ENCODE results near the gene CRACDL. TPM values are rescaled to one million over a fixed set of nuclear protein-coding genes. Genes with fewer than 3 reads are reported as not detected.

CRACDL gene
- total and polyA plus RNA-seq, 2 of the 13 experiments (the other 11 are each of a cell fraction or from before 2014, with no cell fraction given) = 0.15 to 0.26 TPM

DNA sequence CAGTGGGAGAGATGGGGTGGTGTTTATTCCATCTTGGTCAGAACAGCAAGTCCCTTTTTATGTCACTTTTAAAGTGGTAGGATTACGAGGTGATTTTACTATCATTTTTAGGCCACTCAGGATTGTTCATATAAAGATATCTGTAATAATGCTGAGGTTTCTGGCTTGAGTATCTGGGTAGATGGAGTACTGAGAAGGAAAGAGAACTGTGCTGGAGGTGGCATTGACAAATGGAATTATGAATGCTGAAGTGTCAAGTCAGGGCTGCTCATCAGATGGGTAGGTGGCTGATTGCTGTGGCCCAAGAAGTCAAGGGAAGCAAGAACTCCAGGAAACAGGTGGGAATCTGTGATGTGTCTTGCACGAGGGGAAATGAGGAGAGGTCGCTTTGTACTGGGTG lies 119.7 kb downstream of the CRACDL start:
- intact Hi-C loops (cut with micrococcal nuclease; ENCODE audit: unreplicated experiment) (no loop called here), in situ Hi-C loops (cut with HindIII; ENCODE audit: extremely low pct_ligation_motif_present, low pct_unique_long_range_greater_than_20kb) (loop anchor here (5.0 kb wide), 1 partner anchor 49 kb away; no protein-coding TSS in a partner anchor)
- no peaks in the 10 kb centered on the region for H3K36me3 ChIP-seq (replicated peaks in 1 of 2; ENCODE audit: control insufficient read depth in 1 of 2, insufficient read depth in 2 of 2, low read length in 2 of 2)
- no peaks in the 10 kb centered on the region for H3K27me3 ChIP-seq (ENCODE audit: control insufficient read depth in 1 of 2, insufficient read depth in 2 of 2, low read length in 2 of 2)
- no peak overlapping the region for H3K4me2 ChIP-seq (ENCODE audit: low read depth, low read length)
- ATAC-seq = no peak
- no peak overlapping the region for H3K9ac ChIP-seq (ENCODE audit: insufficient read depth, low read depth, low read length)
- no peak overlapping the region for H3K4me3 ChIP-seq (replicated peaks in 1 of 3; ENCODE audit: insufficient read depth in 1 of 3, low read depth in 2 of 3, low read length in 3 of 3)
- CTCF ChIA-PET (ENCODE audit: low intra/inter-chr PET ratio, low total read pairs) = no interaction called here
- no peaks in the 10 kb centered on the region for H4K20me1 ChIP-seq (ENCODE audit: insufficient read depth, low read length)
- 54% methylated on average over 3 of the region's 3 CpGs for WGBS (ENCODE audit: low lambda C conversion rate)
- no peak overlapping the region for H3K27ac ChIP-seq (ENCODE audit: extremely low read length, insufficient read depth, low read length)
- H2AFZ ChIP-seq (ENCODE audit: low read length) = no peak overlapping the region
- H3K79me2 ChIP-seq (ENCODE audit: insufficient read depth, low read length) = no peaks in the 10 kb centered on the region
- H3K4me1 ChIP-seq (ENCODE audit: insufficient read depth, low read length) = peaks cover 9% of the 10 kb centered on the region
- no peak for DNase-seq (ENCODE audit: low spot score)
- BruUV-seq (replicated peaks) = no TSS peak
- no peak for FAIRE-seq
- no peaks in the 10 kb centered on the region for H3K9me3 ChIP-seq (ENCODE audit: low read length)
- POLR2A ChIA-PET = interaction anchor here (1.8 kb wide), 1 partner anchor 16 kb away, joined by 6 read pairs; no protein-coding TSS in a partner anchor
- TF ChIP-seq, protein P1, sequence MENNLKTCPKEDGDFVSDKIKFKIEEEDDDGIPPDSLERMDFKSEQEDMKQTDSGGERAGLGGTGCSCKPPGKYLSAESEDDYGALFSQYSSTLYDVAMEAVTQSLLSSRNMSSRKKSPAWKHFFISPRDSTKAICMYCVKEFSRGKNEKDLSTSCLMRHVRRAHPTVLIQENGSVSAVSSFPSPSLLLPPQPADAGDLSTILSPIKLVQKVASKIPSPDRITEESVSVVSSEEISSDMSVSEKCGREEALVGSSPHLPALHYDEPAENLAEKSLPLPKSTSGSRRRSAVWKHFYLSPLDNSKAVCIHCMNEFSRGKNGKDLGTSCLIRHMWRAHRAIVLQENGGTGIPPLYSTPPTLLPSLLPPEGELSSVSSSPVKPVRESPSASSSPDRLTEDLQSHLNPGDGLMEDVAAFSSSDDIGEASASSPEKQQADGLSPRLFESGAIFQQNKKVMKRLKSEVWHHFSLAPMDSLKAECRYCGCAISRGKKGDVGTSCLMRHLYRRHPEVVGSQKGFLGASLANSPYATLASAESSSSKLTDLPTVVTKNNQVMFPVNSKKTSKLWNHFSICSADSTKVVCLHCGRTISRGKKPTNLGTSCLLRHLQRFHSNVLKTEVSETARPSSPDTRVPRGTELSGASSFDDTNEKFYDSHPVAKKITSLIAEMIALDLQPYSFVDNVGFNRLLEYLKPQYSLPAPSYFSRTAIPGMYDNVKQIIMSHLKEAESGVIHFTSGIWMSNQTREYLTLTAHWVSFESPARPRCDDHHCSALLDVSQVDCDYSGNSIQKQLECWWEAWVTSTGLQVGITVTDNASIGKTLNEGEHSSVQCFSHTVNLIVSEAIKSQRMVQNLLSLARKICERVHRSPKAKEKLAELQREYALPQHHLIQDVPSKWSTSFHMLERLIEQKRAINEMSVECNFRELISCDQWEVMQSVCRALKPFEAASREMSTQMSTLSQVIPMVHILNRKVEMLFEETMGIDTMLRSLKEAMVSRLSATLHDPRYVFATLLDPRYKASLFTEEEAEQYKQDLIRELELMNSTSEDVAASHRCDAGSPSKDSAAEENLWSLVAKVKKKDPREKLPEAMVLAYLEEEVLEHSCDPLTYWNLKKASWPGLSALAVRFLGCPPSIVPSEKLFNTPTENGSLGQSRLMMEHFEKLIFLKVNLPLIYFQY (CRISPR knock-in tag; IDR thresholded peaks at IDR 0.05; ENCODE audit: borderline replicate concordance) = no peak
- TF ChIP-seq ZNF670 (CRISPR knock-in tag; IDR thresholded peaks at IDR 0.05; ENCODE audit: borderline replicate concordance) (no peak), ZNF788 (CRISPR knock-in tag; IDR thresholded peaks at IDR 0.05; ENCODE audit: borderline replicate concordance) (no peak), DPF2 (CRISPR knock-in tag; IDR thresholded peaks at IDR 0.05; ENCODE audit: borderline replicate concordance, low read depth) (no peak), GATA4 (IDR thresholded peaks at IDR 0.05; ENCODE audit: borderline replicate concordance, low read depth) (no peak), YEATS2 (CRISPR knock-in tag; IDR thresholded peaks at IDR 0.05; ENCODE audit: borderline replicate concordance) (no peak), PRPF4 (IDR thresholded peaks at IDR 0.05; ENCODE audit: low read depth, low read length, poor library complexity, severe bottlenecking) (no peak), ZFYVE20 (CRISPR knock-in tag; IDR thresholded peaks at IDR 0.05; ENCODE audit: borderline replicate concordance, low read depth) (no peak), KLF15 (CRISPR knock-in tag; IDR thresholded peaks at IDR 0.05; ENCODE audit: borderline replicate concordance) (no peak), FOXC1 (CRISPR knock-in tag; IDR thresholded peaks at IDR 0.05; ENCODE audit: borderline replicate concordance) (no peak), HOXA7 (CRISPR knock-in tag; IDR thresholded peaks at IDR 0.05) (no peak), SUZ12 (IDR thresholded peaks at IDR 0.05; ENCODE audit: low read depth, low read length) (no peak)
- TF ChIP-seq, protein P2, sequence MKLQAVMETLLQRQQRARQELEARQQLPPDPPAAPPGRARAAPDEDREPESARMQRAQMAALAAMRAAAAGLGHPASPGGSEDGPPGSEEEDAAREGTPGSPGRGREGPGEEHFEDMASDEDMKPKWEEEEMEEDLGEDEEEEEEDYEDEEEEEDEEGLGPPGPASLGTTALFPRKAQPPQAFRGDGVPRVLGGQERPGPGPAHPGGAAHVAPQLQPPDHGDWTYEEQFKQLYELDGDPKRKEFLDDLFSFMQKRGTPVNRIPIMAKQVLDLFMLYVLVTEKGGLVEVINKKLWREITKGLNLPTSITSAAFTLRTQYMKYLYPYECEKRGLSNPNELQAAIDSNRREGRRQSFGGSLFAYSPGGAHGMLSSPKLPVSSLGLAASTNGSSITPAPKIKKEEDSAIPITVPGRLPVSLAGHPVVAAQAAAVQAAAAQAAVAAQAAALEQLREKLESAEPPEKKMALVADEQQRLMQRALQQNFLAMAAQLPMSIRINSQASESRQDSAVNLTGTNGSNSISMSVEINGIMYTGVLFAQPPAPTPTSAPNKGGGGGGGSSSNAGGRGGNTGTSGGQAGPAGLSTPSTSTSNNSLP (IDR thresholded peaks at IDR 0.05; ENCODE audit: low read depth, low read length) = no peak
- TF ChIP-seq, protein P3, sequence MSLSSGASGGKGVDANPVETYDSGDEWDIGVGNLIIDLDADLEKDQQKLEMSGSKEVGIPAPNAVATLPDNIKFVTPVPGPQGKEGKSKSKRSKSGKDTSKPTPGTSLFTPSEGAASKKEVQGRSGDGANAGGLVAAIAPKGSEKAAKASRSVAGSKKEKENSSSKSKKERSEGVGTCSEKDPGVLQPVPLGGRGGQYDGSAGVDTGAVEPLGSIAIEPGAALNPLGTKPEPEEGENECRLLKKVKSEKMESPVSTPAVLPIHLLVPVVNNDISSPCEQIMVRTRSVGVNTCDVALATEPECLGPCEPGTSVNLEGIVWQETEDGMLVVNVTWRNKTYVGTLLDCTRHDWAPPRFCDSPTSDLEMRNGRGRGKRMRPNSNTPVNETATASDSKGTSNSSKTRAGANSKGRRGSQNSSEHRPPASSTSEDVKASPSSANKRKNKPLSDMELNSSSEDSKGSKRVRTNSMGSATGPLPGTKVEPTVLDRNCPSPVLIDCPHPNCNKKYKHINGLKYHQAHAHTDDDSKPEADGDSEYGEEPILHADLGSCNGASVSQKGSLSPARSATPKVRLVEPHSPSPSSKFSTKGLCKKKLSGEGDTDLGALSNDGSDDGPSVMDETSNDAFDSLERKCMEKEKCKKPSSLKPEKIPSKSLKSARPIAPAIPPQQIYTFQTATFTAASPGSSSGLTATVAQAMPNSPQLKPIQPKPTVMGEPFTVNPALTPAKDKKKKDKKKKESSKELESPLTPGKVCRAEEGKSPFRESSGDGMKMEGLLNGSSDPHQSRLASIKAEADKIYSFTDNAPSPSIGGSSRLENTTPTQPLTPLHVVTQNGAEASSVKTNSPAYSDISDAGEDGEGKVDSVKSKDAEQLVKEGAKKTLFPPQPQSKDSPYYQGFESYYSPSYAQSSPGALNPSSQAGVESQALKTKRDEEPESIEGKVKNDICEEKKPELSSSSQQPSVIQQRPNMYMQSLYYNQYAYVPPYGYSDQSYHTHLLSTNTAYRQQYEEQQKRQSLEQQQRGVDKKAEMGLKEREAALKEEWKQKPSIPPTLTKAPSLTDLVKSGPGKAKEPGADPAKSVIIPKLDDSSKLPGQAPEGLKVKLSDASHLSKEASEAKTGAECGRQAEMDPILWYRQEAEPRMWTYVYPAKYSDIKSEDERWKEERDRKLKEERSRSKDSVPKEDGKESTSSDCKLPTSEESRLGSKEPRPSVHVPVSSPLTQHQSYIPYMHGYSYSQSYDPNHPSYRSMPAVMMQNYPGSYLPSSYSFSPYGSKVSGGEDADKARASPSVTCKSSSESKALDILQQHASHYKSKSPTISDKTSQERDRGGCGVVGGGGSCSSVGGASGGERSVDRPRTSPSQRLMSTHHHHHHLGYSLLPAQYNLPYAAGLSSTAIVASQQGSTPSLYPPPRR (CRISPR knock-in tag; IDR thresholded peaks at IDR 0.05; ENCODE audit: borderline replicate concordance) = no peak
